ENCODE measurements around the gene CCDC157. TPM values are rescaled to one million over a fixed set of nuclear protein-coding genes. Genes with fewer than 3 reads are reported as not detected.

Gene CCDC157
- total and polyA plus RNA-seq, 4 donors, result 0.53 to 1.4 (median 0.98) TPM

- no peak for TF ChIP-seq EGR1 (IDR thresholded peaks at IDR 0.05; ENCODE audit: low read depth in 2 of 2)
- no peak for TF ChIP-seq RXRA (IDR thresholded peaks at IDR 0.05)
- TF ChIP-seq NR2F2 (IDR thresholded peaks at IDR 0.05), result no peak
- no peak for TF ChIP-seq ATF3 (IDR thresholded peaks at IDR 0.05)
- no peak for TF ChIP-seq ZBTB33 (IDR thresholded peaks at IDR 0.05)
- TF ChIP-seq FOXA1 (IDR thresholded peaks at IDR 0.05), result no peak
- no peak for TF ChIP-seq HNF4A (conservative IDR thresholded peaks at IDR 0.05)
- TF ChIP-seq YY1 (IDR thresholded peaks at IDR 0.05), result no peak
- TF ChIP-seq JUND (IDR thresholded peaks at IDR 0.05), result no peak
- no peak for TF ChIP-seq FOXA2 (IDR thresholded peaks at IDR 0.05)
- TF ChIP-seq RAD21 (IDR thresholded peaks at IDR 0.05), result no peak
- TF ChIP-seq SP1 (IDR thresholded peaks at IDR 0.05), result no peak
- TF ChIP-seq REST (IDR thresholded peaks at IDR 0.05), result no peak
- TF ChIP-seq CTCF (IDR thresholded peaks at IDR 0.05; ENCODE audit: low read depth, low read length, missing input control), result no peak
- TF ChIP-seq MAX (IDR thresholded peaks at IDR 0.05), result no peak
- no peak for TF ChIP-seq TAF1 (conservative IDR thresholded peaks at IDR 0.05)
- TF ChIP-seq HNF4G (IDR thresholded peaks at IDR 0.05), result no peak
- TF ChIP-seq GABPA (IDR thresholded peaks at IDR 0.05 in 1 of 2, conservative IDR thresholded peaks at IDR 0.05 in 1 of 2), result no peak
- WGBS, result 94% methylated on average over 4 of the region's 4 CpGs
- H3K27me3 ChIP-seq (ENCODE audit: control insufficient read depth in 4 of 4, insufficient read depth in 4 of 4, low read length in 3 of 4), result no peaks in the 10 kb centered on the region
These were observed 49.7 kb upstream of the CCDC157 start for GRCh38 chr22:30307041-30307574.

More at GRCh38 chr22:30307041-30307574, 49.7 kb upstream of the CCDC157 start:
- Histone ChIP-seq H3K9me3 (ENCODE audit: control insufficient read depth in 4 of 4, low read length in 3 of 4) (no peaks in the 10 kb centered on the region), H3K4me3 (ENCODE audit: low read depth in 1 of 3, low read length in 3 of 3) (no peak overlapping the region), H3K9ac (ENCODE audit: low read depth in 1 of 2, low read length in 2 of 2) (no peak overlapping the region), H3K4me1 (ENCODE audit: control insufficient read depth in 4 of 4, insufficient read depth in 4 of 4, low read length in 3 of 4) (peaks cover 21 to 50% (median 35%) of the 10 kb centered on the region in 4 donors), H3K36me3 (ENCODE audit: control insufficient read depth in 4 of 4, insufficient read depth in 3 of 4, low read depth in 1 of 4, low read length in 3 of 4) (peaks cover 0 to 5% (median 0%) of the 10 kb centered on the region in 4 donors), H3K27ac (ENCODE audit: low read depth in 1 of 2, low read length in 2 of 2) (peak overlapping the region; percentile 22 to 49)
- no peak for DNase-seq (ENCODE audit: low spot score)

Data from liver (tissue), 9 donors.